Neural cell (in vitro differentiated cells): ENCODE data around the gene AGBL4. TPM values are rescaled to one million over a fixed set of nuclear protein-coding genes. Genes with fewer than 3 reads are reported as not detected.

Source experiments
- H2AFZ ChIP-seq: fragments of 200-600, 300-800 bp; sonication (generic), shearing (Covaris generic); 2 replicates; pipeline ENCODE4 v1.6.0; 2014; ENCODE audit warnings: low read depth, mild to moderate bottlenecking, antibody characterized with exemption, low read length, moderate library complexity
- H3F3A ChIP-seq: fragments of 200-600 bp; shearing (Covaris generic); 2 replicates; pipeline ENCODE4 v1.6.1; 2016; ENCODE audit warnings: mild to moderate bottlenecking, moderate library complexity, mixed read lengths, antibody characterized with exemption, low read length; ENCODE audit not compliant: insufficient read depth, poor library complexity, severe bottlenecking
- H3K27ac ChIP-seq: fragments of 200-600, 300-800 bp; sonication (generic), shearing (Covaris generic); 2 replicates; pipeline ENCODE4 v1.5.1; 2014; ENCODE audit warnings: mild to moderate bottlenecking, low read length, moderate library complexity
- H3K27me3 ChIP-seq: fragments of 300-800, 200-600 bp; sonication (generic), shearing (Covaris generic); 2 replicates; pipeline ENCODE4 v1.6.0; 2014; ENCODE audit warnings: mild to moderate bottlenecking, low read depth, low read length, moderate library complexity; ENCODE audit not compliant: insufficient read depth
- H3K36me3 ChIP-seq: fragments of 300-800, 200-600 bp; sonication (generic), shearing (Covaris generic); 2 replicates; pipeline ENCODE4 v1.5.1; 2014; ENCODE audit warnings: mild to moderate bottlenecking, antibody characterized with exemption, low read length, moderate library complexity; ENCODE audit not compliant: insufficient read depth
- H3K4me2 ChIP-seq: fragments of 300-800, 200-600 bp; sonication (generic), shearing (Covaris generic); 2 replicates; pipeline ENCODE4 v1.6.0; 2014; ENCODE audit warnings: mild to moderate bottlenecking, low read length
- H3K4me3 ChIP-seq: fragments of 300-800, 200-600 bp; sonication (generic), shearing (Covaris generic); 2 replicates; pipeline ENCODE4 v1.5.1; 2014; ENCODE audit warnings: mild to moderate bottlenecking, low read length, moderate library complexity
- H3K79me2 ChIP-seq: fragments of 200-600 bp; shearing (Covaris generic); replicated peaks from 2 replicates; pipeline ENCODE4 v1.6.0; 2014; ENCODE audit warnings: mild to moderate bottlenecking, low read length, moderate library complexity; ENCODE audit not compliant: insufficient read depth
- H3K9ac ChIP-seq: fragments of 300-800, 200-600 bp; sonication (generic), shearing (Covaris generic); 2 replicates; pipeline ENCODE4 v1.6.1; 2016; ENCODE audit warnings: mild to moderate bottlenecking, low read length, mixed read lengths
- H3K9me2 ChIP-seq: fragments of 200-600 bp; shearing (Covaris generic); 2 replicates; pipeline ENCODE4 v1.6.1; 2016; ENCODE audit warnings: mild to moderate bottlenecking, low read length, mixed read lengths; ENCODE audit not compliant: insufficient read depth
- H3K9me3 ChIP-seq: fragments of 200-600, 300-800 bp; sonication (generic), shearing (Covaris generic); 2 replicates; pipeline ENCODE4 v1.6.1; 2016; ENCODE audit warnings: mild to moderate bottlenecking, mixed run types, low read length, moderate library complexity, mixed read lengths
- H4K20me1 ChIP-seq: fragments of 200-600 bp; shearing (Covaris generic); 2 replicates; pipeline ENCODE4 v1.6.1; 2016; ENCODE audit warnings: mild to moderate bottlenecking, mixed run types; ENCODE audit not compliant: insufficient read depth
- CTCF ChIP-seq: fragments of 450-650 bp; IDR thresholded peaks from 2 replicates; pipeline ENCODE4 v1.5.1; 2014; ENCODE audit warnings: antibody characterized with exemption, mild to moderate bottlenecking, moderate library complexity; ENCODE audit not compliant: poor library complexity, severe bottlenecking
- EP300 ChIP-seq: fragments of 450-650 bp; conservative IDR thresholded peaks from 2 replicates; pipeline ENCODE4 v1.6.1; 2014; ENCODE audit warnings: antibody characterized with exemption, mild to moderate bottlenecking, moderate library complexity; ENCODE audit not compliant: poor library complexity, severe bottlenecking
- EZH2 ChIP-seq: fragments of 200-600, 300-800 bp; shearing (Covaris generic), sonication (generic); IDR thresholded peaks from 2 replicates; pipeline ENCODE4 v1.6.1; 2014; ENCODE audit warnings: antibody characterized with exemption, low read length, borderline replicate concordance, mild to moderate bottlenecking; ENCODE audit not compliant: insufficient read depth, poor library complexity, severe bottlenecking
- MXI1 ChIP-seq: fragments of 450-650 bp; conservative IDR thresholded peaks from 2 replicates; pipeline ENCODE4 v1.6.1; 2014; ENCODE audit warnings: antibody characterized with exemption, mild to moderate bottlenecking; ENCODE audit not compliant: poor library complexity, severe bottlenecking
- POLR2AphosphoS5 ChIP-seq: IDR thresholded peaks from 2 replicates; pipeline ENCODE4 v1.6.1; 2012
- RAD21 ChIP-seq: fragments of 450-650 bp; conservative IDR thresholded peaks from 2 replicates; pipeline ENCODE4 v1.6.1; 2014; ENCODE audit warnings: antibody characterized with exemption, mild to moderate bottlenecking, moderate library complexity
- REST ChIP-seq: IDR thresholded peaks from 2 replicates; pipeline ENCODE4 v1.6.1; 2012; ENCODE audit warnings: borderline replicate concordance
- SMC3 ChIP-seq: fragments of 450-650 bp; conservative IDR thresholded peaks from 2 replicates; pipeline ENCODE4 v1.6.1; 2014; ENCODE audit warnings: antibody characterized with exemption, mild to moderate bottlenecking, moderate library complexity; ENCODE audit not compliant: poor library complexity
- TAF1 ChIP-seq: IDR thresholded peaks from 2 replicates; pipeline ENCODE4 v1.6.1; 2012; ENCODE audit warnings: low read depth
- polyA plus RNA-seq: library from polyadenylated mRNA; depleted of rRNA; stranded (reverse); fragments of >200 nt; gene quantifications from 2 replicates; pipeline ENCODE4 v1.2.3, GENCODE V29; 2014

The AGBL4 gene
- polyA plus RNA-seq, 1 donor from 2014 or later: 1.3 TPM

GRCh38 chr1:49197081-49197480, 826.7 kb downstream of the AGBL4 start:
- no peak overlapping the region for H2AFZ ChIP-seq
- H3K36me3 ChIP-seq: no peaks in the 10 kb centered on the region
- H3K27ac ChIP-seq: no peak overlapping the region
- no peaks in the 10 kb centered on the region for H3K27me3 ChIP-seq
- no peaks in the 10 kb centered on the region for H3K79me2 ChIP-seq
- H3K9me2 ChIP-seq: no peaks in the 10 kb centered on the region
- no peaks in the 10 kb centered on the region for H3F3A ChIP-seq
- H3K9me3 ChIP-seq: no peaks in the 10 kb centered on the region
- no peak overlapping the region for H3K4me3 ChIP-seq
- TF ChIP-seq EZH2 (no peak), SMC3 (no peak), EP300 (no peak), MXI1 (no peak), TAF1 (no peak)
- no peaks in the 10 kb centered on the region for H4K20me1 ChIP-seq
- no peak overlapping the region for H3K9ac ChIP-seq
- no peak overlapping the region for H3K4me2 ChIP-seq

GRCh38 chr1:49190138-49190537, 833.6 kb downstream of the AGBL4 start:
- Histone ChIP-seq H3K4me3 (no peak overlapping the region), H3K27ac (no peak overlapping the region), H3K79me2 (no peaks in the 10 kb centered on the region), H4K20me1 (no peaks in the 10 kb centered on the region), H3K27me3 (no peaks in the 10 kb centered on the region), H3K36me3 (no peaks in the 10 kb centered on the region), H2AFZ (no peak overlapping the region), H3K9me2 (no peaks in the 10 kb centered on the region), H3K9ac (no peak overlapping the region), H3K4me2 (no peak overlapping the region), H3K9me3 (no peaks in the 10 kb centered on the region), H3F3A (no peaks in the 10 kb centered on the region)
- TF ChIP-seq EZH2: no peak
- no peak for TF ChIP-seq REST
- no peak for TF ChIP-seq MXI1
- TF ChIP-seq SMC3: no peak
- no peak for TF ChIP-seq POLR2AphosphoS5
- no peak for TF ChIP-seq EP300
- no peak for TF ChIP-seq TAF1
- no peak for TF ChIP-seq RAD21
- TF ChIP-seq CTCF: no peak

GRCh38 chr1:49187056-49187455, 836.7 kb downstream of the AGBL4 start:
- Histone ChIP-seq H3K27ac (no peak overlapping the region), H3K79me2 (no peaks in the 10 kb centered on the region), H3K4me3 (no peak overlapping the region), H3K9ac (no peak overlapping the region), H3K9me3 (no peaks in the 10 kb centered on the region), H3K4me2 (no peak overlapping the region), H3K27me3 (no peaks in the 10 kb centered on the region), H2AFZ (no peak overlapping the region), H4K20me1 (no peaks in the 10 kb centered on the region), H3K9me2 (no peaks in the 10 kb centered on the region), H3F3A (no peaks in the 10 kb centered on the region), H3K36me3 (no peaks in the 10 kb centered on the region)
- TF ChIP-seq TAF1: no peak
- TF ChIP-seq MXI1: no peak
- no peak for TF ChIP-seq EP300
- no peak for TF ChIP-seq EZH2
- TF ChIP-seq CTCF: no peak
- TF ChIP-seq SMC3: no peak
- no peak for TF ChIP-seq POLR2AphosphoS5
- TF ChIP-seq RAD21: no peak
- TF ChIP-seq REST: no peak
